Inflammatory macrophage treated with lipopolysaccharide for 1 hour (primary cell): ENCODE measurements around the gene AMOTL1.

Experiments
- DNase-seq, 2 donors: peaks; one replicate each; pipeline ENCODE4 v3.0.0-alpha.2; 2020 to 2022

The AMOTL1 gene

GRCh38 chr11:94858012-94858705 lies 90.0 kb downstream of the AMOTL1 start:
- no peak for DNase-seq

DNA sequence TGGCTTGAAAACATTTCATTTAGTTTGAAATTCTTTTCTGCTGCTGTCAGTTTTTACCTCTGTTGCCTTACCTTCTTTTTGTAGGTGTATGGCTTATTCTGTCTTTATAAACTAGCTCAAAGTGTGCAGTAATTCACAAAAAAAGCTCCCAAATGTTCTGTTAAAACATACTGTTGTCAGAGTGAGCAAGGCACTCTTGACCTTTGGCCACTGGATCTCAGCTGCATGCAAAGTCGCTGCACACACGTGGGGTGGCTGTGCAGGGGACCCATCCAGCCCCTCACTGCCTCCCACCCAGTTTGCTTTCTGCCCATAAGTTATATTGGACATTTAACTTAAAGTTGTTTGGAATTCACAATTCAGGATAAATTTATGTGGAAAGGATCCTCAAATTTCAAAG lies 92.2 kb downstream of the AMOTL1 start:
- DNase-seq = no peak

DNA sequence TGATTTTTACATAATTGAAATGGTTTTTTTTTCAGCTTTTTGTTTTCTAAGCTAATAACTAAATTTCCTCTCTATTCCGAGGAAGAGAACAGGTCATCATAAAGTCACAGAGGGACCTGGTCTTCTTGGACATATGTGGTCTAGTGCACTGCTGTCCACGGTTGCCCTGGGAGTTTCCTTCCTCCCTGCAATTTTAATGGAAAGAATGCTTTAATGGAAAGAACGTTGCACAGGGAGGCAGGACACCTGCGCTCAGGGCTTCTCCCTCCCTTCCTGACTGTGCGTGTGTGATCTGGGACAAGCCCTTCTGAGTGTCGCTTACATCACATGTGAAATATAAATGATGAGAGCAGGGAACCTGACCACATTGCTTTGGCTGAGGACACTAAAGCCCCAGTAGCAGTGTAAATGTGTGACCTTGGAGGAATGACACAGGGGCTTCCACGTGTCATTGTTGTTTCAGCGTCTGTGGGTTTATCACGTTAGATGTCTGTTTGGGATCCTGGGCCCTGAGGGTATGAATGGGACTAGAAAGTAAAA lies 93.2 kb downstream of the AMOTL1 start:
- no peak for DNase-seq

DNA sequence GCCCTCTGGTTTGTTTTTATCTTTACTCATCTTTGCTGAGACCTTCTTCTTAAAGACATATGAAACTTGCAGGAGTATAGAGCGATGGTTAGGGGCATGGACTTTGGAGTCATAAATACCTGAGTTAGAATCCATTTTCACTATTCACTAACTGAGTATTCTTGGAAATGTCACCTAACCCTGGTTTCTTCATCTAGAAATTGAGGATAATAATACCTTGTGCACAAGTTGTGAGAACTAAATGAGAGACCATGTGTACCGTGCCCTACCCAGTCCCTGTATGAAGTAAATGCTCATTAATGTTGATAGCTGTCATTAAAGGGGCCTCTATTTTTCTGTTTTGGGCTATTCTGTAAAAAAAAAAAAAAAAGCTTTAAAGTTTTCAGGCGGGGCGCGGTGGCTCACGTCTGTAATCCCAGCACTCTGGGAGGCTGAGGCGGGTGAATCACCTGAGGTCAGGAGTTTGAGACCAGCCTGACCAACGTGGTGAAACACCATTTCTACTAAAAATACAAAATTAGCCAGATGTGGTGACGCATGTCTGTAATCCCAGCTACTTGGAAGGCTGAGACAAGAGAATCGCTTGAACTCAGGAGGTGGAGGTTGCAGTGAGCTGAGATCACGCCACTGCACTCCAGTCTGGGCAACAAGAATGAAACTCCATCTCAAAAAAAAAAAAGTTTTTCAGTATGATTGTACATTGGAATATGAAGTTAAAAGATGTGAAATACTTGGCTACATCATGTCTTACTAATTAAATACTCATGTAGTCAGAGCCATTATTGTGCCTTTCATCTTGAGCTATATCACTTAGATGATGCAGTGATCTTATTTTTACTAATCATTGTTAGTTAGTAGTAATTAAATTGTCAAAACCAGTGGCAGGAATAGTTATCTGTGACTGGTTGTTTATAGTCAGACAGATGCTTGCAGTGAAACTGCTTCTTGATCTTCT lies 95.0 kb downstream of the AMOTL1 start:
- DNase-seq = no peak

DNA sequence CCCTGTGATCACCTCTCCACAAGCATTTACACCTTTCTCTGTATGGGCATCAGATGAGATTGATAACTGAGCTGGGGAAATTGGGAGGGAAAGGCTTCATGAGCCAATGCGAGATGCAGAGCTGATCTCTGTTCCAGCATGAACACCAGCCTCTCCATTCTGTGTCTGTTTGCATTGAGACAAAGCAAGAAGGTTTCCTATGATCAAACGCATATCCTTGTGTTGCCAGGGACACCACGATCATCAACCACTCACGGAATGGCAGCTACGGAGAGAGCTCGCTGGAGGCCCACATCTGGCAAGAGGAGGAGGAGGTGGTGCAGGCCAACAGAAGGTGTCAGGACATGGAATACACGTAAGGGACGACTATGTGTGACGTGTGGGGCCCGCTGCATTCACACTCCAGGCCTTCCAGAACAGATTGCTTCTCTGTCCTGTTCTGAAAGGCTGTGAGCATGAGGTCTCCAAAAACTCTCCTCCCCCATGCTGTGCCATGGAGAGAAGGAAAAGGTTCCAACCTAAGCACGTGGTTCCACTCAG lies 96.4 kb downstream of the AMOTL1 start:
- no peak for DNase-seq

DNA sequence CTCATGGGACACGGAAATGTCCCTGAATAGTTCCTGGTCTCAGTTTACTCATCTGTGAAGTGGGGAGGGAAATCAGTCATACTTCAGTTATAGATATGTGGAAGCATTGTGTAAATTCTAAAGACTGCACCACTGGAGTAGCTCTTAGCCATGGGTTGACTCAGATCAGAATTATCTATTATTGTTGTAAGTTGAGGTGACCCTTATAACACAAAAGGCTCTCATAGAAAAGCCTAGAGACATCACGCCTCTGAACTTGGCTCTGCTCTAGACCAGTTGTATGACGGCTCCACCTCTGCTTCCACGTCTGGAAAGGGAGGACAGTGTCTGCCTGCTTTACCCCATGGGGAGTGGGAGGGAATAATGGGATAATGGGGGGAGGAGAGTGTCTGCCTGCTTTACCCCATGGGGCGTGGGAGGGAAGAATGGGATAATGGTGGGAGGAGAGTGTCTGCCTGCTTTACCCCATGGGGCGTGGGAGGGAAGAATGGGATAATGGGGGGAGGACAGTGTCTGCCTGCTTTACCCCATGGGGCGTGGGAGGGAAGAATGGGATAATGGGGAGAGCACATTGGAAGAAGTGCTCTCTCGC lies 98.2 kb downstream of the AMOTL1 start:
- DNase-seq = no peak

GRCh38 chr11:94866936-94867795 lies 99.0 kb downstream of the AMOTL1 start:
- no peak for DNase-seq

GRCh38 chr11:94868468-94868867 lies 100.3 kb downstream of the AMOTL1 start:
- no peak for DNase-seq

DNA sequence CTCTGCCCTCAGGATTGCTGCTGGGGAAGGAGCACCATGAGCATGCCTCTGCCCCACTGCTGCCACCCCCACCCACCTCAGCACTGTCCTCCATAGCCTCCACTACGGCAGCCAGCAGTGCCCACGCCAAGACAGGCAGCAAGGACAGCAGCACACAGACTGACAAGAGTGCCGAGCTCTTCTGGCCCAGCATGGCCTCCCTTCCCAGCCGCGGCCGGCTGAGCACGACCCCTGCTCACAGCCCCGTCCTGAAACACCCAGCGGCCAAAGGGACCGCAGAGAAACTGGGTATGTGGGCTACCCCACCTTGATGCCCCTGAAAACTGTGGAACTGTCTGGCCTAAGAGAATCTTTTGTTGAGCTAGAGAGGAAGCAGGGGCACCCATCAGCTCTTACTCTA lies 101.0 kb downstream of the AMOTL1 start:
- DNase-seq = no peak

GRCh38 chr11:94870422-94870821 lies 102.3 kb downstream of the AMOTL1 start:
- DNase-seq = no peak

DNA sequence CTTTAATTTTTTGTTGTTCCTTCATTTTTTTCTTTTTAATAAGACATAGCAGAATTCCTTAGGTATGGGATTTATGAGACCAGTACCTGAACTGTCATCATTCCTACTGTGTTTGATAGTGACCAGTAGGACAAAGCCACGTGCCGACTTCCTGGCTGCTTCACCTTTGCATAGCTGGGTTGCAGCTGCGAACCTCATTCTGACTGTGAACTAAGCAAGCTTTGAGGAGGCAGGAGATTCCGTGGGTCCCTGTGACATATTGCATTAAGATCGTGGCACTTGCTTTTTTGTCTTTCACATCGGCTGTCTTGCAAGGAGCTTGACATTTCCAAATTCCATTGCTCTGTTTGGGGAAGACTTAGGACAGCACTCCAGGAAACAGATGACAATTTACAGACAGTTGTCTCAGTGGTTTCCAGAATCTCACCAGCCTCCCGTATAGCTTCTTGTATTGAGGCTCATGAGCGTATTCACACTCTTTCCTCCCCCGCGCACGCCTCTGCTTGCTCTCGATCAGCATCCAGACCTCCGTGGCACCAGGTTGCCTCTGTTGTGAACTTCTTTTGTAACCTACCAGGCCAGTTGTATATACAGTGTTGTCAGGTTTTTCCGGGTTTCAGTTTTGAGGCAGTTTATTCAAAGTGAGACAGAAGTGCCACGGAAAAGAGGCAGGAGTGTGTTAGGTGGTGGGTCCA lies 103.5 kb downstream of the AMOTL1 start:
- DNase-seq = no peak

GRCh38 chr11:94873916-94874540 lies 105.9 kb downstream of the AMOTL1 start:
- no peak for DNase-seq

DNA sequence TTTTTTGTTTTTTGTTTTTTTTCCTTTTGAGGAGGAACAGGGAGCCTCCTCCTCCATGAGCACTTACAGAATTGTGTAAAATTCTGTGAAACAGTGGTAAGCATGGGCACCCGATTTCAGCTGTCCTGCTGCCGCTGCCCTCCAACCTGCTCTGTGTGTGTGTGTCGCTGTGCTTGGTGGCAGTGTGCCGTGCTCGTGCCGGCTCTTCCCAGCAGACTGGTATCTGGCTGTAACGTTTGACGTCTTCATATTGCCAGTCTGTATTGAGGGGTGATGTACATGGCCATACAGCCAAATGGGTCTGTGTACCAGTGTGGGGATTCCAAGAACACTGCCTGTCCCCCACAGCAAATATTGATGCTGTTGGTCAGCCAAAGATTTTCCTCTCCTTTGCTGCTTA lies 108.1 kb downstream of the AMOTL1 start:
- DNase-seq = no peak

- DNase-seq = peak; percentile 88 to 91
Measured at GRCh38 chr11:94876645-94877442, 108.7 kb downstream of the AMOTL1 start.

DNA sequence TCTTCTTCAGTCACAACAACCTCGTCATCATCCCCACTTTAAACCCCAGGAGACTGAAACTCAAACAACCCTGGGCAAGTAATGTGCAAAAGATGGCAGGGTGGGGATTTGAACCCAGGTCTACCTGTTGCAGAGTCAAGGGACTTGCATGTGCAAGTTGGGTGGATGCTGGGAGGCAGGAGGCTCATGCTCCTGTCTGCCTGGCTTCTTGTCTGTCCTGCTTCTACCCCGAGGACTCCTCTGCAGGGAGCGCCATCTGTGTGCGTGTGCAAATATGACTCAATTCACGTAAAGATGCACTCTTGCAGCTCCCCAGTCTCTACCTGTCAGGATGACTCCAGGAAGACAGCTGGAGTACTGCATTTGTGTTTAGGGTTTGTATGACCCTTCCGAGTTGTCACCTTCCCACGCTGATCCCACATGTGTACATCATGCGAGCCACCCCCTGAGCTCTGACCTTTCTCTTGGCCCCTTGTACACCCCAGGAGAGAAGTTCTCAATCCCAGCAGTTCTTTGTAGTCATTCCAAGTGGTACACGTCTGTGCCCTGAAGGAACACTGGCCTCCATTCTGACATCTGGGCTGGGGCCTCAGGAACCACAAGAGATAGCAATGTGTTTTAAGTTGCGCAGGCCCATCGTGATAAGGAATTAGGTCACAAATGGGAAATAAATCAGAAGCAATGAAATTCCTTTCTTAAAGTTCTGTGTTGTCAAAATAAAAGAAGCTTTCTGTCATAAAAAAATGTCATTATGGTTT lies 109.5 kb downstream of the AMOTL1 start:
- no peak for DNase-seq

GRCh38 chr11:94879006-94879405 lies 110.8 kb downstream of the AMOTL1 start:
- DNase-seq = no peak

GRCh38 chr11:94880216-94880615 lies 112.1 kb downstream of the AMOTL1 start:
- no peak for DNase-seq

GRCh38 chr11:94882931-94883330 lies 114.8 kb downstream of the AMOTL1 start:
- no peak for DNase-seq

- no peak for DNase-seq
Measured at GRCh38 chr11:94883878-94884277, 115.7 kb downstream of the AMOTL1 start.
